OCI-LY1 (cell line): ENCODE data around the gene TENM4.

Experiments used
- H2AFZ ChIP-seq: fragments of 200-600 bp; sonication (generic), shearing (Covaris generic); 2 replicates; pipeline ENCODE4 v1.6.0; 2014; ENCODE audit warnings: antibody characterized with exemption, mild to moderate bottlenecking, low read length
- H3F3A ChIP-seq: fragments of 200-600 bp; sonication (generic), shearing (Covaris generic); 2 replicates; pipeline ENCODE4 v1.6.0; 2014; ENCODE audit warnings: mild to moderate bottlenecking, antibody characterized with exemption, low read length, moderate library complexity; ENCODE audit not compliant: insufficient read depth
- H3K27ac ChIP-seq: fragments of 200-600 bp; sonication (generic); 2 replicates; pipeline ENCODE4 v1.5.1; 2014; ENCODE audit warnings: low read length, mixed run types, mild to moderate bottlenecking, low read depth; ENCODE audit not compliant: poor library complexity, severe bottlenecking
- H3K27me3 ChIP-seq: fragments of 200-600 bp; sonication (generic); 2 replicates; pipeline ENCODE4 v1.6.0; 2014; ENCODE audit warnings: antibody characterized with exemption, mild to moderate bottlenecking, low read length, moderate library complexity; ENCODE audit not compliant: insufficient read depth
- H3K36me3 ChIP-seq: fragments of 200-600 bp; sonication (generic); 2 replicates; pipeline ENCODE4 v1.6.1; 2014; ENCODE audit warnings: mild to moderate bottlenecking, antibody characterized with exemption, low read length, moderate library complexity, mixed read lengths; ENCODE audit not compliant: insufficient read depth
- H3K4me1 ChIP-seq: fragments of 200-600 bp; sonication (generic); 2 replicates; pipeline ENCODE4 v1.5.1; 2014; ENCODE audit warnings: mild to moderate bottlenecking, low read length, moderate library complexity; ENCODE audit not compliant: insufficient read depth, severe bottlenecking
- H3K4me2 ChIP-seq: fragments of 200-600 bp; sonication (generic), shearing (Covaris generic); 2 replicates; pipeline ENCODE4 v1.6.1; 2014; ENCODE audit warnings: low read length
- H3K4me3 ChIP-seq: fragments of 200-600 bp; sonication (generic); 2 replicates; pipeline ENCODE4 v1.5.1; 2014; ENCODE audit warnings: low read length, low read depth, mild to moderate bottlenecking, mixed read lengths; ENCODE audit not compliant: poor library complexity, severe bottlenecking
- H3K79me2 ChIP-seq: fragments of 200-600 bp; shearing (Covaris generic); 2 replicates; pipeline ENCODE4 v1.6.1; 2016; ENCODE audit warnings: mixed run types, low read length, mixed read lengths; ENCODE audit not compliant: insufficient read depth
- H3K9ac ChIP-seq: fragments of 200-600 bp; sonication (generic), shearing (Covaris generic); 2 replicates; pipeline ENCODE4 v1.6.1; 2014; ENCODE audit warnings: mild to moderate bottlenecking, low read length, mixed read lengths
- H3K9me2 ChIP-seq: fragments of 200-600 bp; sonication (generic), shearing (Covaris generic); 2 replicates; pipeline ENCODE4 v1.6.1; 2014; ENCODE audit warnings: low read depth, mild to moderate bottlenecking, low read length, mixed read lengths
- H3K9me3 ChIP-seq: fragments of 200-600 bp; shearing (Covaris generic); 2 replicates; pipeline ENCODE4 v1.6.1; 2014; ENCODE audit warnings: low read length, mixed read lengths
- H4K20me1 ChIP-seq: fragments of 200-600 bp; sonication (generic), shearing (Covaris generic); 2 replicates; pipeline ENCODE4 v1.6.0; 2016; ENCODE audit warnings: mild to moderate bottlenecking, low read length; ENCODE audit not compliant: insufficient read depth
- EZH2 ChIP-seq: fragments of 200-600 bp; sonication (generic), shearing (Covaris generic); IDR thresholded peaks from 2 replicates; pipeline ENCODE4 v1.8.0; 2017; ENCODE audit warnings: borderline replicate concordance, mixed run types, mild to moderate bottlenecking, antibody characterized with exemption, low read length, moderate library complexity, mixed read lengths
- TF ChIP-seq, protein P1 (sequence below): fragments of 200-600 bp; sonication (generic), shearing (Covaris generic); IDR thresholded peaks from 2 replicates; pipeline ENCODE4 v1.5.1; 2017; ENCODE audit warnings: mild to moderate bottlenecking, antibody characterized with exemption, low read length, moderate library complexity, mixed read lengths

The TENM4 gene

DNA sequence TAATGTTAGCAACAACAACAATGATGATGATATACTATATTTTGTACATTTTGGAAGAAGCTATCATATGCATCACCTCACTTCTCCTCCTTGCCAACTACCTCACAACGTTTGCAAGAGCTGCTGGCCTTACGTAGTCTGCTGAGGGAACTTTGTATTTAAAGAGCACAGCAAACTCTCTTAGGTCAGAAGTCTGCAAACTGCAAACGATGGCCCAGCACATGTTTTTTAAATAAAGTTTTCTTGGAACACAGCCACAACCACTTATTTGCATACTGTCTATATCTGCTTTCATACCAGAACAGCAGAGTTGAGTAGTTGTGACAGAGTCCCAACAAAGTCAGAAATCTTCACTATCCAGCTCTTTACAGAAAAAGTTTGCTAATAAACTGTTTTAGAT is 261.7 kb downstream of the TENM4 start:
- Histone ChIP-seq H2AFZ (no peak overlapping the region), H4K20me1 (no peaks in the 10 kb centered on the region), H3K79me2 (no peaks in the 10 kb centered on the region), H3K9me3 (no peaks in the 10 kb centered on the region), H3K9me2 (no peaks in the 10 kb centered on the region), H3K36me3 (no peaks in the 10 kb centered on the region), H3K4me2 (no peak overlapping the region), H3K27me3 (no peaks in the 10 kb centered on the region), H3F3A (no peaks in the 10 kb centered on the region), H3K4me1 (no peaks in the 10 kb centered on the region), H3K4me3 (no peak overlapping the region), H3K9ac (no peak overlapping the region), H3K27ac (no peak overlapping the region)
- no peak for TF ChIP-seq EZH2
- TF ChIP-seq, protein P1, sequence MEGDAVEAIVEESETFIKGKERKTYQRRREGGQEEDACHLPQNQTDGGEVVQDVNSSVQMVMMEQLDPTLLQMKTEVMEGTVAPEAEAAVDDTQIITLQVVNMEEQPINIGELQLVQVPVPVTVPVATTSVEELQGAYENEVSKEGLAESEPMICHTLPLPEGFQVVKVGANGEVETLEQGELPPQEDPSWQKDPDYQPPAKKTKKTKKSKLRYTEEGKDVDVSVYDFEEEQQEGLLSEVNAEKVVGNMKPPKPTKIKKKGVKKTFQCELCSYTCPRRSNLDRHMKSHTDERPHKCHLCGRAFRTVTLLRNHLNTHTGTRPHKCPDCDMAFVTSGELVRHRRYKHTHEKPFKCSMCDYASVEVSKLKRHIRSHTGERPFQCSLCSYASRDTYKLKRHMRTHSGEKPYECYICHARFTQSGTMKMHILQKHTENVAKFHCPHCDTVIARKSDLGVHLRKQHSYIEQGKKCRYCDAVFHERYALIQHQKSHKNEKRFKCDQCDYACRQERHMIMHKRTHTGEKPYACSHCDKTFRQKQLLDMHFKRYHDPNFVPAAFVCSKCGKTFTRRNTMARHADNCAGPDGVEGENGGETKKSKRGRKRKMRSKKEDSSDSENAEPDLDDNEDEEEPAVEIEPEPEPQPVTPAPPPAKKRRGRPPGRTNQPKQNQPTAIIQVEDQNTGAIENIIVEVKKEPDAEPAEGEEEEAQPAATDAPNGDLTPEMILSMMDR = no peak

DNA sequence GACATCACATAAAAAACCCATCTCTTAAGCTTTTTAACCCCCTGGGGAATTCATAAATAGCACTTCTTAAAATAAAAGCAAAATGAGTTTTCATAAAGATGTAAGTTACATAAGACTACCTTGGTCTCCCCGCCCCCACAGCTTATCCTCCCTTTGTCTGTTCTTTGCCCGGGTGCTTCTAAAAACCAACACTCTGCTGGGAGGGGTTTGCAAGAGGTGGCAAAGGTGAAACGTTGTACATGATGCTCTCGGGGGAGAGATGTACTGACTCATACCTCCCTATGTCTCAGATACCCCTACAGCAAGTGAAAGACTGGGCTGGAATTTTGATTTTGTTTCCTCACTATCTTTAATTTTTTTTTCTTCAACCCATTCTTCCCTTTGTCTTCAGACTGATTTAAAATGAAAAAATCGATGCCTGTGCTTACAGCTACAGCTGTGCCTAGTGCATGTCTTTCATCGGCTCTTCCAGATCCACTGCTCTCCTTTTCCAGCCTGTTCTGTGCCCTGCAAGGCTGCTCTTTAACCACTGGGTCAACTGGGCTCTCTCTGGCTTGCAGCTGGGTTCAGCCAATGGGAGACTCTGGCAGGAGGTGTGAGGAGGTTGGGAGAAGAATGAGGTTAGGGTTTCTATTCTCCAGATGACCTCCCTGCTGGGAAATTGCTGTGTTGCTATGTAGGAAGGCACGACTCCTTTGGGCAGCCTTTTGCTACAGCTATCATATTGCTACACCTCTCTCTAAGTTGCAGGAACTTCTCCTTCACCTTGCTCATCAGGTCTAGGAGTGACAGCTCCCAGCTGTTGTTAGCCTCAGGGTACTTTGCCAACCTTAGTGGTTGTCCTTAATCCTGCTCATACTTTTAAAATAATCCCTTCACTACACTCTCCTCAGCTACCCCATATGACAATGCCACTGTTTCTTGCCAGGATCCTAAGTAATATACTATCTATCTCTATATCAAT is 266.5 kb downstream of the TENM4 start:
- H3K27me3 ChIP-seq = no peaks in the 10 kb centered on the region
- no peak overlapping the region for H2AFZ ChIP-seq
- no peak overlapping the region for H3K9ac ChIP-seq
- no peak overlapping the region for H3K4me3 ChIP-seq
- H3K9me3 ChIP-seq = no peaks in the 10 kb centered on the region
- H3K4me2 ChIP-seq = no peak overlapping the region
- H3F3A ChIP-seq = no peaks in the 10 kb centered on the region
- no peaks in the 10 kb centered on the region for H4K20me1 ChIP-seq
- TF ChIP-seq EZH2 = no peak
- TF ChIP-seq, protein P1 = no peak
- H3K9me2 ChIP-seq = no peaks in the 10 kb centered on the region
- H3K36me3 ChIP-seq = no peaks in the 10 kb centered on the region
- H3K27ac ChIP-seq = no peak overlapping the region
- no peaks in the 10 kb centered on the region for H3K79me2 ChIP-seq
- no peaks in the 10 kb centered on the region for H3K4me1 ChIP-seq

DNA sequence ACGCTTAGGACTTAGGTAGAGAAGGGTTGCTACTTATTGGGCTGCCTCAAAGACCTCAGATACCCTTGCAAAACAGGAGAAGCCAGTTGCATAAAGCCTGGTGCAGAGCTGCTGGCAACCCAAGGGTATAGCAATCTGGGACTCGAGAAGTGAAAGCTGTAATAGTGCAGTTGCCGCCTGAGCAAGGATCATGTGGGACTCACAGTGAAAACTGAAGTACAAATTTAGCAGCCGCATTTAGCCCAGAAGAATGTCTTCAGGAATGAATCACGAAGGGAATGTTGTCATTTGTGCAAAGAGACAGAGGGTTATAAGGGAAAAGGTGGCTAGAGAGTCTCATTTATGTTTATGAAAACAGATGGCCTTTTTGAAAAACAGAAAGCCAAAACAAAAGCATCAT is 267.2 kb downstream of the TENM4 start:
- TF ChIP-seq, protein P1 = no peak
- no peak for TF ChIP-seq EZH2
- Histone ChIP-seq H3K79me2 (no peaks in the 10 kb centered on the region), H3K9me2 (no peaks in the 10 kb centered on the region), H3K4me2 (no peak overlapping the region), H3F3A (no peaks in the 10 kb centered on the region), H3K27me3 (no peaks in the 10 kb centered on the region), H3K9ac (no peak overlapping the region), H3K27ac (no peak overlapping the region), H2AFZ (no peak overlapping the region), H3K4me3 (no peak overlapping the region), H3K9me3 (no peaks in the 10 kb centered on the region), H3K4me1 (no peaks in the 10 kb centered on the region), H4K20me1 (no peaks in the 10 kb centered on the region), H3K36me3 (no peaks in the 10 kb centered on the region)
